ENCODE data around the gene BATF3. TPM values are rescaled to one million over a fixed set of nuclear protein-coding genes. Genes with fewer than 3 reads are reported as not detected.
A peak's percentile ranks its signal among the peaks of the same experiment; 100 is the strongest.
"Not testable (repeated sequence)": the region's sequence is repeated elsewhere in the genome, so short reads cannot be mapped to it uniquely, and the experiment has no call there.

Gene BATF3
- total RNA-seq, 1 donor from 2014 or later: 0.28 TPM

GRCh38 chr1:212665241-212666115, 34.2 kb downstream of the BATF3 start:
- ATAC-seq: peak; percentile 98

GRCh38 chr1:212664409-212665199, 35.0 kb downstream of the BATF3 start:
- ATAC-seq (no peak), DNase-seq (ENCODE audit: low spot score) (no peak)

More at GRCh38 chr1:212665241-212666115, 34.2 kb downstream of the BATF3 start:
- DNase-seq (ENCODE audit: low spot score): peak; percentile 83

GRCh38 chr1:212658250-212658649, 41.4 kb downstream of the BATF3 start:
- not testable (repeated sequence) for ATAC-seq; DNase-seq (ENCODE audit: low spot score)

- no peak for ATAC-seq
- no peak for DNase-seq (ENCODE audit: low spot score)
These were observed 42.9 kb downstream of the BATF3 start for GRCh38 chr1:212656730-212657129.

- DNase-seq (ENCODE audit: low spot score): no peak
- ATAC-seq: no peak
These were observed 43.8 kb downstream of the BATF3 start for GRCh38 chr1:212655668-212656440.

GRCh38 chr1:212652609-212653008, 47.0 kb downstream of the BATF3 start:
- DNase-seq (ENCODE audit: low spot score) (peak; percentile 18), ATAC-seq (no peak)

GRCh38 chr1:212651977-212652376, 47.7 kb downstream of the BATF3 start:
- no peak for ATAC-seq
- DNase-seq (ENCODE audit: low spot score): no peak

GRCh38 chr1:212651521-212651920, 48.1 kb downstream of the BATF3 start:
- no peak for DNase-seq (ENCODE audit: low spot score)
- ATAC-seq: no peak

- ATAC-seq (no peak), DNase-seq (ENCODE audit: low spot score) (no peak)
These were observed 49.4 kb downstream of the BATF3 start for GRCh38 chr1:212650228-212650627.

- ATAC-seq (no peak), DNase-seq (ENCODE audit: low spot score) (no peak)
These were observed 50.6 kb downstream of the BATF3 start for GRCh38 chr1:212649020-212649419.

GRCh38 chr1:212648431-212648830, 51.2 kb downstream of the BATF3 start:
- ATAC-seq: no peak
- no peak for DNase-seq (ENCODE audit: low spot score)

- no peak for DNase-seq (ENCODE audit: low spot score)
- no peak for ATAC-seq
These were observed 52.6 kb downstream of the BATF3 start for GRCh38 chr1:212647004-212647403.

GRCh38 chr1:212646588-212646987, 53.1 kb downstream of the BATF3 start:
- peak; percentile 57 for ATAC-seq
- DNase-seq (ENCODE audit: low spot score): no peak

GRCh38 chr1:212645546-212646543, 53.8 kb downstream of the BATF3 start:
- no peak for DNase-seq (ENCODE audit: low spot score)
- no peak for ATAC-seq

- DNase-seq (ENCODE audit: low spot score): no peak
- no peak for ATAC-seq
These were observed 54.6 kb downstream of the BATF3 start for GRCh38 chr1:212644866-212645545.

- DNase-seq (ENCODE audit: low spot score) (no peak), ATAC-seq (no peak)
These were observed 55.8 kb downstream of the BATF3 start for GRCh38 chr1:212643877-212644276.

- ATAC-seq (no peak), DNase-seq (ENCODE audit: low spot score) (no peak)
These were observed 57.7 kb downstream of the BATF3 start for GRCh38 chr1:212641956-212642355.

- no peak for DNase-seq (ENCODE audit: low spot score)
- ATAC-seq: no peak
These were observed 59.3 kb downstream of the BATF3 start for GRCh38 chr1:212640223-212640878.

- ATAC-seq; DNase-seq (ENCODE audit: low spot score): not testable (repeated sequence)
These were observed 60.1 kb downstream of the BATF3 start for GRCh38 chr1:212639524-212639923.
